NCI-H1048 (cell line): Measurements from ENCODE around the gene PRR5.

Experiments used
- DNase-seq: peaks from one replicate; lab custom pipeline; 2025; lab: John Stamatoyannopoulos, UW

The PRR5 gene

DNA sequence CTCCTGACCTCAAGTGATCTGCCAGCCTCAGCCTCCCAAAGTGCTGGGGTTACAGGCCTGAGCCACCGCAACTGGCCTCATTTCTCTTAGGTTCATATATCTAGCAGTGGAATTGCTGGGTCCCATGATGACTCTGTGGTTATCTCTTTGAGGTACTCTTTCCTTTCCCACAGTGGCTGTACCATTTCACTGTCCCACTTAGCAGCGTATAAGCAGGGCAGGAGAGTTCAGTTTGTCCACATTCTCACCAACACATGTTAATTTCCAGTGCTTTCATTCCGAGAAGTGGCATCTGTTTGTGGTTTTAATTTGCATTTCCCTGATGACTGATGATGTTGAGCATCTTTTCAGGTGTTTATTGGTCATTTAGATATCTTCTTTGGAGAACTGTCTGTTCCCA lies 16.4 kb downstream of the PRR5 start:
- no peak for DNase-seq

DNA sequence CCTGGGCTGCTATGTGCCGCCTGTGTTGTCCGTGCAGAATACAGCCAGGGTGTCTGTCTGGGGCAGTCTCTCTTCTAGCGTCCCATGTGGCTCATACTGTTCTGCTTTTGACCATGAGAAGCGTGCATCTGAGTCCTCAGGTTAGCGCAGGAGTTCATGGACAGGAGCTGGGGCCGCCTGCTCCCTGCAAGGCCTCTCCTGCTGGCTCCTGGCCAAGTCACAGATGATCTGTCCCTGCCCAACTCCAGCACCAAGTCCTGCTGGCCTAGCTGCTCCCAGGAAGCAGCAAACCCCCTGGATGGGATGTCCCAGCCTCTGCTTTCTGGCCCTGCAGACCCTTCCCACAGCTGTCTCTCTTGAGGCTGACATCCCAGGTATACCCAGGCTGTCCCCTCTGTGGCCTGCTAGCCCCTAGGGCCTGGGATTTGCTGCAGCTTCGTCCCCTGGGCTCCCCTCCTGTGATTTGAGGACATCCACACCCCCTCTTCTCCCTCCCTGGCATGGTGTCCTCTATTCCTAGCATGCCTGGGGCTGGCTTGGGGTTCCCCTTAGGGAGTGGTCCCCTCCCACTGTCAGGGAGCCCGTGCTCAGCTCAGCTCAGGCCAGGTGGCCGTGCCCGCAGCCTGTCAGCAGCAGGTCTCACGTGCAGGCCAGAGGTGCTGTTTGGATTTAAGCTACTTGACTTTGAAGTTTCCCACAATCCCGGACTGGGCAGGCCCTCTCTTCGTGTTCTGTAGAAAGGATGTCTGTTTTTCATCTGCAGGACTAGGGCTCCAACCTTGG lies 17.8 kb downstream of the PRR5 start:
- no peak for DNase-seq

DNA sequence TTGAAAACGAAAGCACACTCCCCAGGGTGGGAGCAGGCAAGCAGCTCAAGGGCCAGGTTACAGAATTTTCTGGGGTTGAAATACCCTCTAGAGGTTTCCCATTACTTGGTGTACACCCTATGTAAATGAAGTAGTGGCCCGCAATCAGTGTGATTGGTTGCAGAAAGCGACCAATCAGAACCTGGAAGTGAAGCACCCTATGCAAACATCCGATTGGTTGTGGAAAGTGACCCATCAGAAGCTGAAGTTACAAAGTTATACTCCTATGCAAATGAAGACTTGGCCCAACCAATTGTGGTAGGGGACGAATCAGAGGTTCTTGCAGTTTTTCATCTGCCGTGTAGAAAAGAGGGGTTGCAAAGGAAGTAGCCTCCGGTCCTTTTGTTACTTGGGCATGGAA lies 19.2 kb downstream of the PRR5 start:
- DNase-seq, result peak; percentile 41

DNA sequence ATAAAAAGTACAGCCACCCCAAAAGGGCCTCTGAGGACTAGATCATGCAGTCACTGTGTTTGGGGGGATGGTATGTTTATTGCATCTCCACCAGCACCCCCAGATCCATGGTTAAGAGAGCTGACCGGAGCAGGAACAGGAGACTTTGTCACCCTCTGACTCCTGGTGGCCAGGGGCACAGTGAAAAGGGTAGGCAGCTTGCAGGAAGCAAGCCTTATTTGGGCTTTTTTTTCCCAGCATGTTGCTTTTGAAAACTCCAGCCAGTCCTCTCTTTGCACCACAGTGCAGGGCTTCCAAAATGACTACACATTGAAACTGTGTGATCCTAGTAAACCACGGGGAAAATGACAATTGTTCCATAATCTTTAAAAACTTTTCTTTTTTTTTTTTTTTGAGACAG lies 20.6 kb downstream of the PRR5 start:
- no peak for DNase-seq

- no peak for DNase-seq
These were observed 21.8 kb downstream of the PRR5 start for GRCh38 chr22:44723801-44724200.

GRCh38 chr22:44724416-44724815 lies 22.4 kb downstream of the PRR5 start:
- no peak for DNase-seq

DNA sequence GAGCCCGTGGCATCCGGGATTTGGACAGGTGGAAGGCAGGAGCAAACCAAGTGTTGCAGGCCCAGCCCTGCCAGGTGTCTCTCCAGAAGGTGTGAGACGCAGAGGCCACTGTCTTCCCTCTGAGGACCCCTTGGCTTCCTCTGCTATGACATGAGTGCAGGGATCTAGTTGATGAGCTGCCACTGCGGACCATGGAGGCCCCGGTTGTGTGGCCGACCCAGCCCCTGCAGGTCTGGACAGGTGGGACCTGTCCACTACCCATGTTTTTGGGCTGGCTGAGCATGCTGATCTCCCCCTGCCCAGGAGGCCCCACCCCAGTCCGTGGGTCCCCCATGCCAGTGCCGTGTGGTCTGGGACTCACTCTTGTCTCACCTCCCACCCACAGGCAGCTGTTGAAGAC lies 22.9 kb downstream of the PRR5 start:
- DNase-seq, result no peak

DNA sequence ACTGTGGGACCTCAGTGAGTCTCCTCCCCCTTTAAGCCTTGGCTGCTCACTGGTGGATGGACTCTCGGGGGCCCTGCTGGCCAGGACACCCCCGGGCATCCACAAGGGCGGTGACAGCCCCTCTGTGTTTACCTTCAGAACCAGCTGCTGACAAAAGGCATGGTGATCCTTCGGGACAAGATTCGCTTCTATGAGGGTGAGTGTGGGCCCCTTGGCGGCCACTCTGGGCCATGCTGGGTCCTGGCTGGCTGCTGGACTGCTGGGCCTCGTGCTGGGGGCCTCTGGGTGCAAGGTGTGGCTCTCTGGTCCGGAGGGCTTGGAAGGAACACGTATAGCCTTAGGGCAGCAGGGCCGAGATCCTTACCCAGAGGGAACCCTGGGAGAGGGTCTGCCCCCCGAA lies 24.4 kb downstream of the PRR5 start:
- DNase-seq, result no peak

- no peak for DNase-seq
These were observed 25.1 kb downstream of the PRR5 start for GRCh38 chr22:44727148-44727547.

DNA sequence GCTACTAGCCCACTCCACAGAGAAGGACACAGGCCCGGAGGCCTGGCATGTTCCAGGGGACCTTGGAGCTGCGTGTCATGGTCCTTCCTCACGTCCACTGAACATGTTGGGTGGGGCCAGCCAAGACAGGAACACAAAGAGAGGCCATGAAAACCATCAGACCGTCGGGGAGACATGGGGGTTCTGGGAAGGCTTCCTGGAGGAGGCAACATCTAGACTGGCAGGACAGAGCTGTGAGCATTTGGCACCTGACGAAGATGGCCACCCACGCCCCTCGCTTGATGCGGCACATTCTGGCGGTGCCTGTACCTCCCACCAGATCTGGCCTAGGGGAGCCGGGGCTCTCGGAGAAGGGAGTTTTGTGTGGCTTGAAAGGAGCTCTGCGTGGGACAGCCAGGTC lies 25.7 kb downstream of the PRR5 start:
- DNase-seq, result no peak

- DNase-seq, result no peak
These were observed 26.8 kb downstream of the PRR5 start for GRCh38 chr22:44728761-44729324.

DNA sequence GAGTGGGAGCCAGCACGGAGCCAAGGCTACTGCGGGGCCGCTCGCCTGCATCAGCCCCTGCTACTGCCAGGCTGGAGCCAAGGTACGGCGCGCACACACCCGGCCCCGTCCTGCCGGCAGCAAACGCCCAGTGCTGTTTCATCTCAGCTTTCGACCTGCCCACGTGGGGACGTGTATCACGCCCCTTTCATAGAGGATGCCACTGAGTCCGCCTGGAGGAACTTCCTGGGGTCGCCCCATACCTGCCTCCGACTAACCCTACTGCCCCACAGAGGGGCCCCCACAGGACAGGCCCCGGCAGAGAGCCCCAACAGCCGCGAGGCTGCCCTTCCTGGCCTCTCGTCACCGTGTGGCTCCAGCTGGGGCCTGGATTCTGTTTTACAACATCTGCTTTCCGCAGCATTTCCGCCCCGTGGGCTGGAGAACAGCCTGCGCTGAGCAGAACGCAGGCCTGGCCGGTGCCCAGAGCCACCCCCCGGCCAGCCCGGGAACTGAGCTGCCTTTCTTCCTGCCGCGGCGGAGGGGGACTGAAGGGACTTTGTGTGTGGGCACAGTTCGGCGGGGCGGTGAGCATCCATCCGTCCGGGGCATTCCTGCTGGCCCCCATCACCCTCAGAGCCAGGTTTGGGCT lies 27.5 kb downstream of the PRR5 start:
- no peak for DNase-seq

DNA sequence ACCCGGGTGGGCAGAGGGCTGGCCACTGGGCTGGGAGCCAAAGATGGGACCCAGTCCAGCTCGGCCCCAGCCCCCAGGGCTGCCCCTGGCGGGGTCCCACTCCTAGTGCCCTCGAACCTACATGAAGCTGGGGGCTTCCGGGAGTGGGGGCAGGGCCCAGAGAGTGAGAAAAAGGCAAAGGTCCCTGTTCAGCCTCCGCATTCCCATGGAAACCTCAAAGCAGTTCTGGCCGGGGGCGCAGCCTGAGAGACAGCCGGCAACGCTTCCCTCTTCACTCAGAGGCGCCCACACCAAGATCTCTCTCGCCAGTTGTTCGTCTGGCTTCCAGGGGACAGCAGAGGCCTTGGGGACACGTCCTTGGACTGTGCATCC lies 28.0 kb downstream of the PRR5 start:
- no peak for DNase-seq

GRCh38 chr22:44730490-44731356 lies 28.7 kb downstream of the PRR5 start:
- DNase-seq, result no peak

DNA sequence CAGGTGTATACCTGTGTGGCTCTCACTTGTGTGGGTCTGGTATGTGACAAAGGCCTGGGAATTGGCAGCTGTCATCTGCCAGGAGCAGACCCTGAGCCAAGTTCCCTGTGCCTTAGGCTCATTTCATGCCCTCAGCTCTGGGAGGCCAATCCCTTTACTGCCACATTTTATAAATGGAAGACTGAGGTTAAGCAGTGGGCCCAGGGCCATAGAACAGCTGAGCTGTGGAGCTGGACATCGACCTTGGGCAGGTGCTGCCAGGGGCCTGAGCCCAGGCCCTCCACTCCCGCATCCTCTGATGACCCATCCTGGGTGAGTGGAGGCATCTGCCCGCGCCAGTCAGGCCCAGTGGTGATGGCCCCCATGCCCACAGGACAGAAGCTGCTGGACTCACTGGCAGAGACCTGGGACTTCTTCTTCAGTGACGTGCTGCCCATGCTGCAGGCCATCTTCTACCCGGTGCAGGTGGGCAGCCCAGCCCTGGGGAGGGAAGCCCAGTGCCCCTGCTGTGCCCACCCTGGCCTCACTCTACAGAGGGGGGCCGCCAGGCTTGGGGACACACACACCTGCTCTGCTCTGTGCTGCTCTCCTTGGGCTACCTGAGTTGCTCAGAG lies 29.5 kb downstream of the PRR5 start:
- DNase-seq, result no peak

GRCh38 chr22:44732017-44732561 lies 30.1 kb downstream of the PRR5 start:
- DNase-seq, result no peak

DNA sequence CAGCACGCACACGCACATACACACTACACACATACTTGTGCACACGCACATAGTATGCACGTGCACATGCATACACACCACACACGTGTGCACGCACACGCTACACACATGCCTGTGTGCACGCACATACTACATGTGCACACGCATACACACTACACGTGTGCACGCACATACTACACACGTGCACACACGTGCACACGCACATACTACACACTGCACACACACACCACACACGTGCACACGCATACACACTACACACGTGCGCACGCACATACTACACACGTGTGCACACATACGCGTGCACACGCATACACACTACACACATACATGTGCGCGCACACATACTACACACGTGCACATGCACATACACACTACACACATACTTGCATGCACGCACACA lies 30.7 kb downstream of the PRR5 start:
- no peak for DNase-seq

- DNase-seq, result no peak
These were observed 31.6 kb downstream of the PRR5 start for GRCh38 chr22:44733426-44734106.

- no peak for DNase-seq
These were observed 32.3 kb downstream of the PRR5 start for GRCh38 chr22:44734278-44734677.

GRCh38 chr22:44734801-44735517 lies 33.0 kb downstream of the PRR5 start:
- no peak for DNase-seq
